LNCaP clone FGC (cell line): ENCODE measurements around the gene PRKD1.

ENCODE experiments used
- DNase-seq: peaks from one replicate; pipeline ENCODE4 v3.0.0-alpha.2; 2011; ENCODE audit warnings: low read depth
- H3K4me3 ChIP-seq: 2 replicates; pipeline ENCODE4 v1.5.1; 2011; ENCODE audit warnings: mild to moderate bottlenecking, low read depth, low read length, control low read depth
- CTCF ChIP-seq: IDR thresholded peaks from 2 replicates; pipeline ENCODE4 v1.5.1; 2012; ENCODE audit warnings: mild to moderate bottlenecking; ENCODE audit not compliant: control insufficient read depth, insufficient read depth; ENCODE audit errors: extremely low read depth

PRKD1 gene

DNA sequence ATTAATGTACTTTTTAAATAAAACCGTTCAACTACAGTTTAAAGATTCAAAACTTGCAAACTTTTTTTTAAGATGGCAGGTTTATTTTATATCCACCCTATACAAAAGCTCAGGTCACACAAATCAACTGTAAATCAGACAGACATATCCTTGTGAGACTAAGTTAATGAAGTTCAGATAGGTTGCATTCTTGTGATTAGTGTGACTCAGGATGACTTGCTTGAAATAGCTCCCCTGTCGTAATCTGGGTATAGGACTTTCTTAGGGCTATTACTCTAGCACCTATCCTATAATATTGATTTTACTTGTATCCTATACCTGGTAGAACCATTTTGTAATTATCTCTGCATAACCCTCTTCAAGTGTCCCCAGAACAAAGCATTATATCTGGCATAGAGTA, 9.5 kb upstream of the PRKD1 start:
- no peak for TF ChIP-seq CTCF
- DNase-seq: no peak
- H3K4me3 ChIP-seq: no peak overlapping the region

- no peak for TF ChIP-seq CTCF
- DNase-seq: no peak
- H3K4me3 ChIP-seq: no peak overlapping the region
These were observed 2.6 kb upstream of the PRKD1 start for GRCh38 chr14:29930283-29930682.

DNA sequence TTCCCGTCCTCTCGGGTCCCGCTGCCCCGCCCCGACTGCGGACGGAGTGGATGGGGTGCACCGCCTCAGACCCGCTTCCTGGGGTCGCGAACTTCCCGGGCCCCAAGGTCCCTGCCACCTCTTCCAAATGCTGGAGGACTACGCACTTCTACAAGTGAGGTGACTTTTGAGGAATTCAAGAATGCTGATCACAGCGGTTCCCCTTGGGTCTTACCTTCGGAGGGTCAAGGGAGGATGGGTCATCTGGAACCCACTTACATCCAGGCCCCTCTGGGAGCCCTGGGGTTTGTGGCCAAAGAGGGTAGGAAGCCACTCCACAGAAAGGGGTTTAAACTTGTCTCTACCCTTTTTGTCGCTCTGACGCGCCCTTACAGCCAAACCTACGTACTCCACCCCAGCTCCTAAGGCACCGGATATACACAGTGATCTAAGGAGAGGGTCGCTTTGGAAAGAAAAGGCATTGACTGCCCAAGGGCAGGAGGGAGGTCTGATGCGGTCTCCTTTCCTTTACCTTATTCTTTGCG, 532 bp upstream of the PRKD1 start:
- peak overlapping the region; percentile 41 for H3K4me3 ChIP-seq
- no peak for DNase-seq

GRCh38 chr14:29926701-29927375, 809 bp downstream of the PRKD1 start:
- TF ChIP-seq CTCF: peak; percentile 32
- no peak for DNase-seq
- H3K4me3 ChIP-seq: peak overlapping the region; percentile 97

More for the DNA sequence above, 532 bp upstream of the PRKD1 start:
- TF ChIP-seq CTCF: no peak

DNA sequence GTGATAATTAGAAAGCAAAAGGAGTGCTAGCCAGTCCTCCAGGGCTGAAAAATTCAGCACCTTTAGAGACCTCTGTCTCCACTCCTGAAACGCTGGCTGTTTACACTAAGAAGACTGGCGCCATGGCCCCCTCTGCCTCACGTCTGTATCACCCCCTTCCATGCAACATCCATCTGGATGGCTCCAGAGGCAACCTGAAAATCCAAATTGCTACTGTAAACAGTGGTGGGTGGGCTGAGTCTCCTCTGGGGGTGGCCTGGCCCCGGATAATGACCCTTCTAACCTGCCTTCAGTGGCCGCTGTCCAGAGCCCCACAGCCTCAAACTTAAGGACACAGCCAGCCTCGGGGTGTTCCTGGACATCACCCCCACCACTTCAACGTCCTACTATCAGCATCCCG, 1.4 kb downstream of the PRKD1 start:
- DNase-seq: no peak

GRCh38 chr14:29925736-29926135, 1.9 kb downstream of the PRKD1 start:
- TF ChIP-seq CTCF: no peak
- H3K4me3 ChIP-seq: peak overlapping the region; percentile 97

More for the DNA sequence above, 1.4 kb downstream of the PRKD1 start:
- TF ChIP-seq CTCF: no peak
- H3K4me3 ChIP-seq: peak overlapping the region; percentile 97

More at GRCh38 chr14:29925736-29926135, 1.9 kb downstream of the PRKD1 start:
- DNase-seq: no peak
